Panc1 (cell line): ENCODE data around the gene RAD1. TPM values are rescaled to one million over a fixed set of nuclear protein-coding genes. Genes with fewer than 3 reads are reported as not detected.

ENCODE experiments used
- ATAC-seq: fragments of 200-7000 bp; cut with Tn5 transposase; 2 replicates; pipeline ENCODE4 v1.9.1; 2020; ENCODE audit warnings: mild to moderate bottlenecking, moderate library complexity
- BruUV-seq: library from RNA; stranded (reverse); fragments of 400-500 nt; replicated peaks from 2 replicates; lab custom pipeline; 2021; lab: Mats Ljungman, UMichigan
- CTCF ChIA-PET: fragments of 300-600 bp; sonication (Branson Sonifier 250); formaldehyde crosslinking; loops from one replicate; lab custom pipeline; 2022; ENCODE audit warnings: antibody characterized with exemption; lab: Charles Lee
- POLR2A ChIA-PET: fragments of 300-600 bp; sonication (Branson Sonifier 250); formaldehyde crosslinking; loops from one replicate; lab custom pipeline; 2022; ENCODE audit warnings: antibody characterized with exemption; lab: Charles Lee
- DNase-seq: peaks from one replicate; pipeline ENCODE4 v3.0.0-alpha.2; 2010; ENCODE audit warnings: low read depth, low spot score
- H3K27ac ChIP-seq: 2 replicates; pipeline ENCODE4 v1.5.1; 2011; ENCODE audit warnings: mild to moderate bottlenecking, low read length, inconsistent platforms
- H3K27me3 ChIP-seq: fragments of 200-500 bp; sonication (Bioruptor generic); 2 replicates; pipeline ENCODE4 v1.6.0; 2014; ENCODE audit warnings: low read length, inconsistent platforms; ENCODE audit not compliant: control insufficient read depth, insufficient read depth
- H3K36me3 ChIP-seq: fragments of 200-500 bp; sonication (Bioruptor generic); 2 replicates; pipeline ENCODE4 v1.5.1; 2014; ENCODE audit warnings: inconsistent platforms, mild to moderate bottlenecking, low read length, moderate library complexity; ENCODE audit not compliant: control insufficient read depth, insufficient read depth
- H3K4me1 ChIP-seq: 2 replicates; pipeline ENCODE4 v1.5.1; 2011; ENCODE audit warnings: inconsistent platforms, mild to moderate bottlenecking, low read length, moderate library complexity; ENCODE audit not compliant: control insufficient read depth, insufficient read depth
- H3K4me3 ChIP-seq, 2 experiments: 2 replicates each; pipeline ENCODE4 v1.5.1; 2011 to 2012; ENCODE audit warnings: low read depth in 2 of 2, low read length in 2 of 2, mild to moderate bottlenecking in 2 of 2, inconsistent platforms in 1 of 2, moderate library complexity in 1 of 2
- H3K9me3 ChIP-seq: fragments of 200-500 bp; sonication (Bioruptor generic); 2 replicates; pipeline ENCODE4 v1.5.1; 2014; ENCODE audit warnings: low read depth, mild to moderate bottlenecking, inconsistent platforms, low read length, moderate library complexity; ENCODE audit not compliant: control insufficient read depth, insufficient read depth
- CTCF ChIP-seq: fragments of 450-650 bp; IDR thresholded peaks from 2 replicates; pipeline ENCODE4 v1.5.1; 2017; ENCODE audit warnings: mild to moderate bottlenecking
- POLR2AphosphoS5 ChIP-seq: IDR thresholded peaks from 2 replicates; pipeline ENCODE4 v1.6.1; 2012; ENCODE audit warnings: mild to moderate bottlenecking, low read depth, low read length, moderate library complexity
- SIN3A ChIP-seq: IDR thresholded peaks from 2 replicates; pipeline ENCODE4 v1.6.1; 2012; ENCODE audit warnings: low read depth, mild to moderate bottlenecking, low read length, moderate library complexity, borderline replicate concordance; ENCODE audit not compliant: insufficient read depth
- TCF7L2 ChIP-seq: IDR thresholded peaks from 2 replicates; pipeline ENCODE4 v1.6.1; 2011; ENCODE audit warnings: mild to moderate bottlenecking, low read depth, low read length, inconsistent platforms
- in situ Hi-C: cut with HindIII; loops from 2 replicates; pipeline ENCODE4 v1.10.0; 2016; ENCODE audit warnings: low sequenced_read_pairs, low pct_unique_long_range_greater_than_20kb
- intact Hi-C: fragments of 100-400 bp; cut with micrococcal nuclease; formaldehyde crosslinking; loops from one replicate; pipeline ENCODE4 v1.10.0; 2022; ENCODE audit not compliant: unreplicated experiment
- total RNA-seq: library from RNA; stranded (reverse); gene quantifications from one replicate; pipeline ENCODE4 v1.2.1, GENCODE V29; 2021; ENCODE audit not compliant: unreplicated experiment
- TF ChIP-seq, protein P1 (sequence below), 2 experiments: IDR thresholded peaks; 2 replicates each; pipeline ENCODE4 v1.6.1; 2011 to 2012; ENCODE audit warnings: low read depth in 2 of 2, control low read depth in 1 of 2, low read length in 1 of 2, mild to moderate bottlenecking in 1 of 2, moderate library complexity in 1 of 2; ENCODE audit not compliant: insufficient read depth in 1 of 2

RAD1 gene
- total RNA-seq, 1 experiment from 2014 or later = 31.8 TPM

DNA sequence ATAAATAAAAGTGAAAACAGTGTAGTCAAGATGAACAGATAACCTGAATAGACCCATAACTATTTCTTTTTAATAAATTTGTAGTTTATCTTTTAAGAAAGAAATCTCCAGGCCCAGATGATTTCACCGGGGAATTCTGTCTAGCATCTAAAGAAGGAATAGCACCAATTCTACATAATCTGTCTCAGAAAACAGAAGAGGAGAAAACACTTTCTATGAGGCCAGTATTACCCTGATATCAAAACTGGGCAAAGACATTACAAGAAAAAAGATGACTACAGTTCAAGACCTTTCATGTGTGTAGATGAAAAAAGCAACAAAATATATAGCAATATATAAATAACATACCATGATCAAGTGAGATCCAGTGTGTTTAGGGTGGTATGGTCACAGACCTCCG is 44.9 kb downstream of the RAD1 start:
- DNase-seq = no peak
- in situ Hi-C loops = no loop called here
- no peak for ATAC-seq
- Histone ChIP-seq H3K4me1 (no peaks in the 10 kb centered on the region), H3K27ac (no peak overlapping the region), H3K27me3 (no peaks in the 10 kb centered on the region; the same call in 1 of the 2 replicates), H3K36me3 (no peaks in the 10 kb centered on the region), H3K4me3 (no peak overlapping the region), H3K9me3 (no peaks in the 10 kb centered on the region)
- ChIA-PET CTCF (no interaction called here), POLR2A (interaction anchor here (0.6 kb wide), 1 partner anchor 20 kb away, joined by 3 read pairs; no protein-coding TSS in a partner anchor)
- intact Hi-C loops = no loop called here
- no peak for TF ChIP-seq SIN3A
- TF ChIP-seq, protein P1, sequence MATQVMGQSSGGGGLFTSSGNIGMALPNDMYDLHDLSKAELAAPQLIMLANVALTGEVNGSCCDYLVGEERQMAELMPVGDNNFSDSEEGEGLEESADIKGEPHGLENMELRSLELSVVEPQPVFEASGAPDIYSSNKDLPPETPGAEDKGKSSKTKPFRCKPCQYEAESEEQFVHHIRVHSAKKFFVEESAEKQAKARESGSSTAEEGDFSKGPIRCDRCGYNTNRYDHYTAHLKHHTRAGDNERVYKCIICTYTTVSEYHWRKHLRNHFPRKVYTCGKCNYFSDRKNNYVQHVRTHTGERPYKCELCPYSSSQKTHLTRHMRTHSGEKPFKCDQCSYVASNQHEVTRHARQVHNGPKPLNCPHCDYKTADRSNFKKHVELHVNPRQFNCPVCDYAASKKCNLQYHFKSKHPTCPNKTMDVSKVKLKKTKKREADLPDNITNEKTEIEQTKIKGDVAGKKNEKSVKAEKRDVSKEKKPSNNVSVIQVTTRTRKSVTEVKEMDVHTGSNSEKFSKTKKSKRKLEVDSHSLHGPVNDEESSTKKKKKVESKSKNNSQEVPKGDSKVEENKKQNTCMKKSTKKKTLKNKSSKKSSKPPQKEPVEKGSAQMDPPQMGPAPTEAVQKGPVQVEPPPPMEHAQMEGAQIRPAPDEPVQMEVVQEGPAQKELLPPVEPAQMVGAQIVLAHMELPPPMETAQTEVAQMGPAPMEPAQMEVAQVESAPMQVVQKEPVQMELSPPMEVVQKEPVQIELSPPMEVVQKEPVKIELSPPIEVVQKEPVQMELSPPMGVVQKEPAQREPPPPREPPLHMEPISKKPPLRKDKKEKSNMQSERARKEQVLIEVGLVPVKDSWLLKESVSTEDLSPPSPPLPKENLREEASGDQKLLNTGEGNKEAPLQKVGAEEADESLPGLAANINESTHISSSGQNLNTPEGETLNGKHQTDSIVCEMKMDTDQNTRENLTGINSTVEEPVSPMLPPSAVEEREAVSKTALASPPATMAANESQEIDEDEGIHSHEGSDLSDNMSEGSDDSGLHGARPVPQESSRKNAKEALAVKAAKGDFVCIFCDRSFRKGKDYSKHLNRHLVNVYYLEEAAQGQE (IDR thresholded peaks at IDR 0.05; ENCODE audit: insufficient read depth in 1 of 2, low read depth in 2 of 2, low read length in 1 of 2) = no peak
- no peak for TF ChIP-seq CTCF
- TF ChIP-seq POLR2AphosphoS5 = no peak
- no peak for TF ChIP-seq TCF7L2
- BruUV-seq = no TSS peak

DNA sequence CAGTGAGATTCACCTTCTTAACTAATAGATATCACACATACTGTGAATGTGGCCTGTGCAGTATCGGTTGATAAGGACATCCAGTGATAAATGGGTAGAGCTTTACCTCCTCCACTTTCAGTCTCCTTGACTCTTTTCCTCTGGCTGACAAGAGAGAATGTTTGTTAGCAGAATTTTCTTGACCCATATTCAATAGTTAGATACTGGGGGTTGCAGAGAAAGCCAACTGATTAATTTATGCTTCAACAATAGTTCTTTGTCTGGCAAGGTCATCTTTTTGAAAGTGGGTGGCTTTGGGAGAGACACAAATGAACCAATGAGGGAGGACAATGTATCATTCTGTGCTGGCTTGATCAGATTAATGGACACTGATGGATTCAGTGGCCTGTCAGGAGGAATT is 46.0 kb downstream of the RAD1 start:
- TF ChIP-seq SIN3A = no peak
- no peak for TF ChIP-seq POLR2AphosphoS5
- TF ChIP-seq, protein P1 (IDR thresholded peaks at IDR 0.05; ENCODE audit: insufficient read depth in 1 of 2, low read depth in 2 of 2, low read length in 1 of 2) = no peak
- no peak for TF ChIP-seq CTCF
- TF ChIP-seq TCF7L2 = no peak
- ATAC-seq (no peak), DNase-seq (no peak)
- ChIA-PET POLR2A (no interaction called here), CTCF (interaction anchor here (0.6 kb wide), 1 partner anchor 21 kb away, joined by 14 read pairs; no protein-coding TSS in a partner anchor)
- H3K4me3 ChIP-seq = no peak overlapping the region
- H3K27ac ChIP-seq = no peak overlapping the region
- in situ Hi-C loops (no loop called here), intact Hi-C loops (no loop called here)
- H3K9me3 ChIP-seq = no peaks in the 10 kb centered on the region
- no peaks in the 10 kb centered on the region for H3K36me3 ChIP-seq
- H3K4me1 ChIP-seq = no peaks in the 10 kb centered on the region
- H3K27me3 ChIP-seq = no peaks in the 10 kb centered on the region; the same call in 1 of the 2 replicates
- no TSS peak for BruUV-seq
